OCI-LY7 (cell line): ENCODE measurements around the gene XAF1. TPM values are rescaled to one million over a fixed set of nuclear protein-coding genes. Genes with fewer than 3 reads are reported as not detected.

Source experiments
- BruUV-seq: library from RNA; stranded (reverse); fragments of 400-500 nt; replicated peaks from 2 replicates; lab custom pipeline; 2021; lab: Mats Ljungman, UMichigan
- CTCF ChIA-PET: fragments of 300-600 bp; sonication (Branson Sonifier 250); formaldehyde crosslinking; loops from one replicate; lab custom pipeline; 2022; ENCODE audit warnings: antibody characterized with exemption; ENCODE audit not compliant: unreplicated experiment; lab: Charles Lee
- POLR2A ChIA-PET: fragments of 300-600 bp; sonication (Branson Sonifier 250); formaldehyde crosslinking; loops from one replicate; lab custom pipeline; 2022; ENCODE audit warnings: antibody characterized with exemption; lab: Charles Lee
- DNase-seq: peaks from one replicate; pipeline ENCODE4 v3.0.0-alpha.2; 2015; ENCODE audit warnings: low spot score
- H2AFZ ChIP-seq: fragments of 200-600 bp; sonication (generic), shearing (Covaris generic); 2 replicates; pipeline ENCODE4 v1.6.1; 2014; ENCODE audit warnings: mild to moderate bottlenecking, antibody characterized with exemption, low read length, moderate library complexity
- H3K27ac ChIP-seq: fragments of 200-600 bp; sonication (generic); 2 replicates; pipeline ENCODE4 v1.5.1; 2014; ENCODE audit warnings: mixed run types, low read depth, mild to moderate bottlenecking, moderate library complexity, low read length, inconsistent platforms; ENCODE audit not compliant: poor library complexity, severe bottlenecking
- H3K36me3 ChIP-seq: fragments of 200-600 bp; sonication (generic); 2 replicates; pipeline ENCODE4 v1.6.1; 2014; ENCODE audit warnings: mild to moderate bottlenecking, antibody characterized with exemption, low read length, moderate library complexity, mixed read lengths; ENCODE audit not compliant: insufficient read depth
- H3K4me1 ChIP-seq: fragments of 200-600 bp; sonication (generic); 2 replicates; pipeline ENCODE4 v1.5.1; 2014; ENCODE audit warnings: mild to moderate bottlenecking, low read length; ENCODE audit not compliant: insufficient read depth, poor library complexity, severe bottlenecking
- H3K4me2 ChIP-seq: fragments of 200-600 bp; sonication (generic); 2 replicates; pipeline ENCODE4 v1.6.1; 2014; ENCODE audit warnings: mild to moderate bottlenecking, low read length
- H3K4me3 ChIP-seq: fragments of 200-600 bp; sonication (generic); 2 replicates; pipeline ENCODE4 v1.5.1; 2014; ENCODE audit warnings: mild to moderate bottlenecking, low read depth, low read length; ENCODE audit not compliant: poor library complexity, severe bottlenecking
- H3K79me2 ChIP-seq: fragments of 200-600 bp; sonication (generic); 2 replicates; pipeline ENCODE4 v1.6.1; 2016; ENCODE audit warnings: low read depth, mild to moderate bottlenecking, low read length, moderate library complexity, mixed read lengths; ENCODE audit not compliant: insufficient read depth
- H3K9me2 ChIP-seq: fragments of 200-600 bp; sonication (generic); 2 replicates; pipeline ENCODE4 v1.6.1; 2016; ENCODE audit warnings: mild to moderate bottlenecking, low read length, mixed read lengths; ENCODE audit not compliant: insufficient read depth
- H3K9me3 ChIP-seq: fragments of 200-600 bp; sonication (generic); 2 replicates; pipeline ENCODE4 v1.6.1; 2014; ENCODE audit warnings: mild to moderate bottlenecking, mixed run types, low read length, mixed read lengths
- H4K20me1 ChIP-seq: fragments of 200-600 bp; sonication (generic); 2 replicates; pipeline ENCODE4 v1.6.1; 2014; ENCODE audit warnings: mild to moderate bottlenecking, antibody characterized with exemption, low read length, moderate library complexity, mixed read lengths; ENCODE audit not compliant: insufficient read depth
- CTCF ChIP-seq: fragments of 200-600 bp; sonication (generic); conservative IDR thresholded peaks from 2 replicates; pipeline ENCODE4 v1.5.1; 2014; ENCODE audit warnings: mild to moderate bottlenecking, antibody characterized with exemption, low read length, moderate library complexity, mixed read lengths
- EZH2phosphoT487 ChIP-seq: fragments of 200-600 bp; sonication (generic); IDR thresholded peaks from 2 replicates; pipeline ENCODE4 v1.6.1; 2018; ENCODE audit warnings: low read depth, borderline replicate concordance, mild to moderate bottlenecking, mixed run types, antibody characterized with exemption, low read length, moderate library complexity, mixed read lengths
- intact Hi-C: fragments of 100-400 bp; cut with micrococcal nuclease; formaldehyde crosslinking; loops from one replicate; pipeline ENCODE4 v1.10.0; 2022; ENCODE audit not compliant: unreplicated experiment
- total RNA-seq, 2 experiments: library from RNA; depleted of rRNA in 1 of 2; stranded (reverse); fragments of >200 nt in 1 of 2; shearing (Covaris generic) in 1 of 2; gene quantifications; 2 replicates each; pipeline ENCODE4 v1.2.3, GENCODE V29; 2014 to 2022

XAF1 gene
- total RNA-seq, 2 experiments from 2014 or later, result 0.38 to 0.46 TPM

DNA sequence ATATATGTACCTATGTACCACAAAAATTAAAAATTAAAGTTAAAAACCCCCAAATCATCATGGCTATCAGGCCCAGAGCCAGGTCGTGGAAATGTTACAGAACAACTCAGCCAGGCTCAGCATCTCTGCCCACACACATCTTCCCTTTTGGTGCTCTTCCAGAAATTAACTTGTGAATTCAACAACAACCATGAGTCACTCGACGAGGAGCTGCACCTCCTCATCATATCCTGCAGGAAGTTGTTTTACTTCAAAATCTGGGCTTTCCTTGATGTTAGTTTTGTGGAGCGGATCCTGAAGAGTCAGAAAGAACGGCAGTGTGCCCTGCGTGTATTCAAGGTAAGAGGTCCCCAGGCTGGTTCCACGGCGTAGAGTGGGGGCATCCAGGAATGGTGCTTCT lies 30.8 kb downstream of the XAF1 start:
- BruUV-seq, result no TSS peak
- H2AFZ ChIP-seq, result no peak overlapping the region

DNA sequence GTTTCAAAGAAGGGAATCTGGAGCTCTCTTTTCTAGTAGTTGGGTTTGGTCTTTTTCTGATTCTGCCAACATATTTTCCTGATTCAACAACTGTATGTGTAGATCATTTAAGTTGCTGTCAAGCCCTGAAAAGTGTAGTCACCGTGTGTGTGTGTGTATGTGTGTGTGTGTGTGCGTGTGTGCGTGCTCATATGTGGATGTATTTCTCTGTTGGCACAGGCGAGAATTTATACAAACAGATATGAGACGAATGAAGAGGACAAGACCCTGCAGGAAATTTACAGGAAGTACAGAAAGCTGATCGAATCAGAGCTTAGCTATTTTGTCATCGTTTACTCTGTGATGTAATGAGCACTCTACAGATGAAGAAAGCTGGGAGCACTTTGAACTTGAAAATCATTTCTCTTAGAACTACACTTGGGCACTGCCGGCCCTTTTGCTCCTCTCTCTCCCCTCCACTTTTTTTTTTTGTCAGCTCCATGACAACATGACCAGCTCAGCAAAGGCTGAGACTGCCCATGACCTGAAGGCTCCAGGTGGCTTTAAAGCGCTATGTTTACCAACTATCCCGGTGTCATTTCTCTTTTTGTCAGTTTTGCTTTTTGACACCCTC lies 31.3 kb downstream of the XAF1 start:
- no peaks in the 10 kb centered on the region for H3K9me3 ChIP-seq
- no peak overlapping the region for H3K27ac ChIP-seq
- no peak for DNase-seq
- CTCF ChIA-PET, result no interaction called here
- no peak overlapping the region for H2AFZ ChIP-seq
- H3K4me3 ChIP-seq, result no peak overlapping the region
- TF ChIP-seq CTCF, result no peak
- TF ChIP-seq EZH2phosphoT487, result no peak
- H3K79me2 ChIP-seq, result no peaks in the 10 kb centered on the region
- H3K36me3 ChIP-seq, result no peaks in the 10 kb centered on the region
- no peaks in the 10 kb centered on the region for H3K4me1 ChIP-seq
- H4K20me1 ChIP-seq, result no peaks in the 10 kb centered on the region
- no peaks in the 10 kb centered on the region for H3K9me2 ChIP-seq
- BruUV-seq, result no TSS peak
- intact Hi-C loops, result no loop called here
- POLR2A ChIA-PET, result no interaction called here
- no peak overlapping the region for H3K4me2 ChIP-seq

More for the DNA sequence above, 30.8 kb downstream of the XAF1 start:
- no peaks in the 10 kb centered on the region for H3K4me1 ChIP-seq
- H3K36me3 ChIP-seq, result no peaks in the 10 kb centered on the region
- no peaks in the 10 kb centered on the region for H3K79me2 ChIP-seq
- intact Hi-C loops, result no loop called here
- H3K27ac ChIP-seq, result no peak overlapping the region
- ChIA-PET POLR2A (no interaction called here), CTCF (no interaction called here)
- DNase-seq, result no peak
- H3K4me3 ChIP-seq, result no peak overlapping the region
- H3K9me2 ChIP-seq, result no peaks in the 10 kb centered on the region
- H3K4me2 ChIP-seq, result no peak overlapping the region
- no peaks in the 10 kb centered on the region for H3K9me3 ChIP-seq
- no peaks in the 10 kb centered on the region for H4K20me1 ChIP-seq
- TF ChIP-seq CTCF (no peak), EZH2phosphoT487 (no peak)

- no peaks in the 10 kb centered on the region for H3K4me1 ChIP-seq
- no TSS peak for BruUV-seq
- no peaks in the 10 kb centered on the region for H3K36me3 ChIP-seq
- no peak overlapping the region for H3K4me3 ChIP-seq
- no peaks in the 10 kb centered on the region for H3K79me2 ChIP-seq
- H3K27ac ChIP-seq, result no peak overlapping the region
- no peaks in the 10 kb centered on the region for H3K9me3 ChIP-seq
- no peak overlapping the region for H2AFZ ChIP-seq
- CTCF ChIA-PET, result no interaction called here
- H3K9me2 ChIP-seq, result no peaks in the 10 kb centered on the region
- no peak overlapping the region for H3K4me2 ChIP-seq
- no peak for DNase-seq
- intact Hi-C loops, result no loop called here
- no peaks in the 10 kb centered on the region for H4K20me1 ChIP-seq
- TF ChIP-seq CTCF (no peak), EZH2phosphoT487 (no peak)
- POLR2A ChIA-PET, result no interaction called here
Measured at GRCh38 chr17:6789146-6789545, 33.3 kb downstream of the XAF1 start.
